ENCODE data around the gene LNPEP.

- TF ChIP-seq, protein P1, sequence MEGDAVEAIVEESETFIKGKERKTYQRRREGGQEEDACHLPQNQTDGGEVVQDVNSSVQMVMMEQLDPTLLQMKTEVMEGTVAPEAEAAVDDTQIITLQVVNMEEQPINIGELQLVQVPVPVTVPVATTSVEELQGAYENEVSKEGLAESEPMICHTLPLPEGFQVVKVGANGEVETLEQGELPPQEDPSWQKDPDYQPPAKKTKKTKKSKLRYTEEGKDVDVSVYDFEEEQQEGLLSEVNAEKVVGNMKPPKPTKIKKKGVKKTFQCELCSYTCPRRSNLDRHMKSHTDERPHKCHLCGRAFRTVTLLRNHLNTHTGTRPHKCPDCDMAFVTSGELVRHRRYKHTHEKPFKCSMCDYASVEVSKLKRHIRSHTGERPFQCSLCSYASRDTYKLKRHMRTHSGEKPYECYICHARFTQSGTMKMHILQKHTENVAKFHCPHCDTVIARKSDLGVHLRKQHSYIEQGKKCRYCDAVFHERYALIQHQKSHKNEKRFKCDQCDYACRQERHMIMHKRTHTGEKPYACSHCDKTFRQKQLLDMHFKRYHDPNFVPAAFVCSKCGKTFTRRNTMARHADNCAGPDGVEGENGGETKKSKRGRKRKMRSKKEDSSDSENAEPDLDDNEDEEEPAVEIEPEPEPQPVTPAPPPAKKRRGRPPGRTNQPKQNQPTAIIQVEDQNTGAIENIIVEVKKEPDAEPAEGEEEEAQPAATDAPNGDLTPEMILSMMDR (IDR thresholded peaks at IDR 0.05), result no peak
- TF ChIP-seq EP300 (IDR thresholded peaks at IDR 0.05), result no peak
Measured at GRCh38 chr5:97000391-97000790, 64.5 kb downstream of the LNPEP start.
